GM19240 (cell line): ENCODE measurements around the gene FOCAD.

Experiments
- DNase-seq: peaks from one replicate; pipeline ENCODE4 v3.0.0; 2011; ENCODE audit warnings: low spot score; ENCODE audit not compliant: insufficient read length

FOCAD gene

DNA sequence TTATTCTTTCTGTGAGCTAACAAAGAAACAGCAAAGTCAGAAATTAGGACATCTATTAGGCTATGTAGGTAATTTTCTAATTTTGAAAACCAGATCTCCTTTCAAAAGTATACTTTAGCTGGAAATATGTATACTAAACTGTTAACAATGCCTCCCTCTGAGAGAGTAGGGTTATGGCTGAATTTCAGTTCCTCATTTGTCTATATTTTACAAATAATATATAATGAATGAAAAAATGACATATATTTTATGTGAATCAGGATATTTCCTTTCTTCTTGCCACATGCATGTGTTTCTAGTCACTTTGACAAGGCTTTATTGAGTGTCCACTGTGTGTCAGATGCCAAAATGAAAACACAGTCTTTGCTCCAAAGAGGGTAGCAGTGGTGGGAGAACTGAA, 331.9 kb downstream of the FOCAD start:
- no peak for DNase-seq

DNA sequence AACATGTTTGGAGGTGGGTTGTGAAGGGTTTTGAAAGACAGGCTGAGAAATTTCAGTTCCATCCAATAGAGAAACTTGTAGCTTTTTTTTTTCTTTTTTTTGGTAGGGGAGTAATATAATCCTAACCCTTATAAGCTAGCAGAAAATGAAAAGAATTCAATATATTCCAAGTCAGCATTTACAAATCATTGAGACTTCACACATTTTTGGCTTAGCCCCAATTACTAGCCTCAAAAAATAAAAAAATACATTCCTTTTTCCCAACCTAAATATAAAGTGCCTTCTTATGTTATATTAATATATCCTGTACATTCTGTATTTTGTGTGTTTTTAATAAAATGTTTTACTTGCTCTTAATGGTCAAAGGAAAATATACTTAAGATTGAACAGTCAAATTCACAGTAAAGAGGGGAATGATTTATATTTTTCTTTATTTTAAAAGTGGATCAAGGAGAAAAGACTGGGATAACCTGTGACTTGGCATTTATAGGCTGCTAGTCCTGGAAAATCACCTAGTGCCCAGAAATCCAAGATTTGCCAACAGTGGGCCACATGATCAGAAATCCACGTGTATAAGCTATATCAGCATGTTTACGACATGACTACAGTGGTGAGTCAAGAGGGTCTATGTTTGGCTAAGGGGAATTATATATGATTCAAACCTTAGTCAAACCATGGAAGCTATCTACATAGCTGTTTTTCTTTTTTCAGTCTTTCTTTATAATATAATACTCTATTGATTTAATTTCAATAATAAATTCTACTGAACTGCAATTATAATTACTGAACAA, 332.8 kb downstream of the FOCAD start:
- DNase-seq = no peak

DNA sequence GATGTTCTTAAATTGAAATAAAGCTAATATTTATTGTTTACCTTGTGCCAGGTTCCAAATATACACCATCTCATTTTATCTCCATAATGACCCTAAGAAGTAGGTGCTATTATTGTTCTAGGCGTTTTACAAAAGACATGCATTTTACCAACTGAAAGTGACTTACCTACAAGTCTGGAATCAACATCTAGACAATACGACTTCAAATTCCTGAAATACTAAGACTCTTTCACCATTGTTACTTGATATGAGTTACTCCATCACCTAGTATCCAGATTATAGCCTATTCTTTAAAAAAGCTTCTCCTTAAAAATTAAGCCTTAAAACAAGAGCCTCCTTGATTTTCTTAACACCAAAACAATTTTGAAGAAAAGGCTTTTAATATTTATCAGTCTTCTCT, 334.1 kb downstream of the FOCAD start:
- no peak for DNase-seq

DNA sequence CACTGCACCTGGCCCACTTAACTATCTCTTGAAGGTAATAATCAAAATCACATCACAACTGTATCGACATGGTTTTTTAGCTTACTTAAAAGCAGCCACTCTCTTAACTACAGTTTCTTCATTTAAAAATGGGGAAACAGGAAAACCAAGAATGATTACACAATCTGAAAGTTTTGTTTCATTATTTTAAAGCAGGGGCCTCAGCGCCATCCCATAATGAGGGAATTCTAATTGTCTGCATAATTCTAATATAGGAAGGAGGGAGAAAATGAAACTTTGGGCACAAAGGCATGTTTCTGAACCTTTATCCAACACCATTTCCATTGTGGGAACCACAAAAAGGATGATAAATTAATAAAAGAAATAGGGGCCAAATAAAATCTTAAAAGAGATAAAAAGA, 339.8 kb downstream of the FOCAD start:
- DNase-seq = no peak

DNA sequence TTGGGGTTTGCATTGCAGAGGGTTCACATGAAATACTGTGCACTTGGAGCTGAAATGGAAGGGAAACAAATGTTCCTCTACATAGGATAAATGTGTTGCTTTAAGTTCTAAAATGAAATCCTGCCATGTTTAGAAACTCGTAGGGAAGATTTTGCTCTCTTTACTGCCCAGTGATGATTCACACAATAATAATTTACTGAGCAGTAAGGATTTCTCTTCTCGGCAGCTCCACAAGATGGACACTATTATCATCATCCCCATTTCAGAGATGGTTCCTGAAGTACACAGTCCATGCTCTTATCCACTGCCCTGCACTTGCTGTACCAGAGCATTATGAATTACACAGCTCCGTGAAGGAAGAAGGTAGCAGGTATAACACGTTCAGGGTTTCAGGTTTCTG, 343.2 kb downstream of the FOCAD start:
- no peak for DNase-seq

DNA sequence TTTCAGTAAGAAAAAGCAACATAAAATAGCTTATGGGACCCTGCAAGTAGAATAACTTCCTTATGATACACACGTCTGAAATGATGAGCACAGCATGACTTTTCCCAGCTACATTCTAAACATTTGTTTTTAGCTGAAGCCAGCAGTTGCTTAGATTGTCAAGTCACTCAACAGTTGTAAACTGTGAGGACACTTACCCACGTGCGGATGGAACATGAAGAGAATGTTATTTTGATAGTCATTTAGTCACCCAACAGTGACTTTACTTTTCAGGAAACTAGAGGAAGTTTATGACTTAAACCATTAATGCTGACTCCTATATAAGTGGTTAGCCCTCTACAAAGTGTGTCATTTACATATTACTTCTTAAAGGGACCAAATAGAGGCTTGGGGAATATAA, 344.4 kb downstream of the FOCAD start:
- no peak for DNase-seq

DNA sequence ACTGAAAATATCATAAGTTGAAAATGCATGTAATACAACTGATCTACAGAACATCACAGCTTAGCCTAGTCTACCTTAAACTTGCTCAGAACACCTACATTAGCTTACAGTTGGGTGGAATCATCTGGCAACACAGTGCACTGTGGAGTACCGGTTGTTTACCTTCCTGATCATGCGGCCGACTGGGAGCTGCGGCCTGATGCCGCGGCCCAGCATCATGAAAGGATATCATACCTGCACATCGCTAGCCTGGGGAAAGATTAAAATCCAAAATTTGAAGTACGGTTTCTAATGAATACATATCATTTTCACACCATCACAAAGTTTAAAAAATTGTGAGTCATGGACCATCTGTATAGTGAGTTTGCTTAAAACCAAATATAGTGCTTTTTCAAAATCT, 345.6 kb downstream of the FOCAD start:
- no peak for DNase-seq

DNA sequence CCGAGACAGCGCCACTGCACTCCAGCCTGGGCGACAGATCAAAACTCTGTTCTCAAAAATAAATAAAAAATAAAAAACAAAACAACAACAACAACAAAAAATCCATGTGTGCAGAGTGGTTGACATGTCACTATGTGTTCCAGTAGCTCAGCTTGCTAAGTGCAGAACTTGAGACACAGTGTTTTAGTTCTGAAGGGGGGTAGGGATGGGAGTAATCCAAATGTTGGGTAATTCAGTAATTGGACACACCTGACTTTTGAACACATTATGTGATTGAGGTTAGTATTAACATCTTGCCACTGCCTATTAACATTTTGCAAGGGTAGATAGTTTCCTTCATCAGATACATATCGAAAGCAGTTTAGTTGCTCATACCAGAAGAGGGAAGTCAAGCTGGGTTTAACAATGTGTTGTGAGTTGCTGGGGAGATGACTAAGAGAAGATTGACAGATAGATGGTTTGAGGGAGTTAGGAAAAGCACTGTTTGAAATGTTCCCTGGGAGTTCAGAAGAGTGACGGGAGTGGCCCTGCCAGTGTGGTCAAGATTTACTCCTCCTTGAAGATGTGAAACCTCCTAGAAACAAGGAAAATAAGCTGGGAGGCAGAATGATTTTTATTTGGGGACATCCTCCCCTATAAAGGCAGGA, 346.5 kb downstream of the FOCAD start:
- no peak for DNase-seq

DNA sequence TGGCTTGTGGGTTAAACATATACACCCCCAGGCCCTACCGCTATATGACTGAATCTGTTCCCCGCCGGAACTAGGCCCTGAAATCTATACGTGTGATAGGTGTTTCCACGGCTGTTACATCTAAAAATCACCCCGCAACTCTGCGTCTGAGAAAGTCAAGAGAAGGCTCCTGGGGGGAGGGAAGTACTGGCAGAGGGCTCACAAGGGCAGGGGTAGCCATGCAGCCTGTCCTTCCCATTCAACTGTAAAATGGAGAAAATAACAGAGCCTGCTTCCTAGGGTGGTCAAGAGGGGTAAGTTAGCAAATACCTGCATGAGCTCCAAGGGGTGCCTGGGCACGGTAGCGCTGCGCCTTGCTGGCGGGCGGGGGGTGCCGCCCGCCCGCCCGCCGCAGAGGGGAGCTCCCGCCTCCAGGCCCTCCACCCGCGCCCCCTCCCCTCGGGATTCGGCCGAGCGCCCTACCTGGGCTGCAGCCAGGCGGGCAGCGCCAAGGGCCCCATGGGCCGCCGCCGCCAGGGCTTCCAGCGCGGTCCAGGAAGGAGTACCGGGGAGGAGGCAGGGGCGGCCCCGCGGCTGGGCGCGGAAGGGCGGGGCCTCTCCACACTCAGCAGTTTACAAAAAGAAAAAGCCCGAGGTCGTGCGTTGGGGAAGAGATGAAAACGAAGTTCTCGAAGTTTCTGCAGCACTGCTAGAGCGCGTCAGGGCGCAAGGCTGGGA, 347.2 kb downstream of the FOCAD start, which contains the start of gene HACD4:
Gene HACD4 (minus strand): TSS at position 550 of the 717 bp plus-strand sequence. CDS start 50 bp downstream, at position 500.
- DNase-seq = peak; percentile 25

DNA sequence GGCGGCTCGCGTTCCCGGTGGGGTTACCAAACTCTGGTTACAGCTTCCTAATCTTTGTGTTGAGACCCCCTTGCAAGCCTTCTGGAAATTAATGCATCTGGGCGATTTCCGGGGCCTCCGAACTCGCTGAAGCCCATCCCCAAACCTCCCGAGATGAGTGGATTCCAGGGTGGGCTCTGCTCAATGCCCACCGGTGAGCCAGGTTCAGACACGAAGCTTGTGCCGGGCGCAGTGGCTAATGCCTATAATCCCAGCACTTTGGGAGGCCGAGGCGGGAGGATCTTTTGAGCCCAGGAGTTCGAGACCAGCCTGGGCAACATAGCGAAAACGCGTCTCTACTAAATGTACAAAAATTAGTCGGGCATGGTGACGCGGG, 347.7 kb downstream of the FOCAD start:
- no peak for DNase-seq

DNA sequence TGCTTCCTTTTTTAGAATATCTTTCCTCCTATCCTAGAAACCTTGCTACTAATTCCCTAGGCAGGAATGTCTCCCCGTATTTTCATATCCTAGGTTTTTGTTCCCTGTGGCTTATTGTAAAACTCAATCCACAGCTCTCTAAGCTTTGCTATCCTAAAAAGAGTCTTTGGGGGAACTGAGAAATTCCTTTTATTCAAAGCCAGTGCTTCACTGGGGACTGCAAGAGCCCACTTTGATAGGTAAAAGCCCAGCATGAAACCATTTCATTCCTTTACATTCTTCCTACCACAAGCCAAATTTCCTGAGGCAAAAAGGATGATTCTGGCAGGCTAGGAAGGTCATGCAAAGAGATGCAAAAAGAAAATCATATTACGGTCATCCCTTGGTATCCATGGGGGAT, 353.2 kb downstream of the FOCAD start:
- DNase-seq = no peak

DNA sequence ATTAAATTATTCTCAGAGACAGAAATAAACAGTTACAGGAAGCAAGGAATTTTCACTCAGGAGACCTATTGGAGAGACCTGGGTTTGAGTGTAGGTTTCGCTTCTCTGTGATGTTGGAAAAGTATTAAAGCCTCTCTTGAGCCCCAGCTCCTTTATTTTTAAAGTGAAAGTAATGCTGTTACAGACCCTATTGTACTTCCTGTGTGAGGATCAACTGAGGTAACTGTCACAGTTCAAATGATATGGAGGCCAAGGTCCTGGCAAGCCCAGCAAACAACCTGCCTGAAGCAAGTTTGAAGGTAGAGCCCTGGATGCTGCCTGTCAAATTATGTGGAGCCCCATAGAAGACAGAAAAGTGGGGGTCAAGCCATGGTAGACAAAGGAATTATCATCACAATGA, 355.2 kb downstream of the FOCAD start:
- DNase-seq = no peak

DNA sequence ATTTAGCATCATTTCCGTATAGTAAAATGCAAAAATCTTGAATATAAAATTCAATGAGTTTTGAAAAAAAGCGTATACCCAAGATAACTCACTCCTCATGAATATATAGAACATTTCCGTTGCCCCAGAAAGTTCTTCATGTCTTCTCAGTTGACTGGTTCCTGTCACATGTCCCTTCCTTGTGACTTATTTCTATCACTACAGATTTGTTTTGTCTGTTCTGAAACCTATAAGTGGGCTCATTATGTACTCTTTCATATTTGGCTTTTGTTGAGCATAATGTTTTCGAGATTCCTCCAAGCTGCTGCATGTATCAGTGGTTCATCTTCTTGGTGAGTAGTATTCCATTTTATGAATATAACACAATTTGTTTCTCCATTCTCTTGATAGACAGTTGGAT, 358.4 kb downstream of the FOCAD start:
- DNase-seq = no peak

DNA sequence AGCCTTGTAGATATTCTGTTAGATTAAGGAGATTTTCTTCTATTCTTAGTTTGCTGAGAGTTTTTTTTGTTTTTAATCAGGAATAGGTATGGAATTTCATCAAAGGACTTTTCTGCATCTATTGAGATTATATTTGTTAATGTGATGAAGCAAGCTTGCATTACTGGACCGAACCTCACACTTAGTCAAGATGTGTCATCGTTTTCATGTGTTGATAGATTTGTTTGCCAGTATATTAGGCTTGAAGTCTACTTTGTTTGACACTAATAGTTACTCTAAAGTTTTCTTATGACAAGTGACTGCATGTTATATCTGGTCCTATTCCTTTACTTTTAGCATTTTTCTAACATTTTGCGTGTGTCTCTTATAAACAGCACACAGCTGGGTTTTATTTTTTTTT, 359.8 kb downstream of the FOCAD start:
- no peak for DNase-seq
